Stomach (tissue), 4 donors: Measurements from ENCODE around the gene LPAR1.

Experiments
- EP300 ChIP-seq: sonication (generic); formaldehyde crosslinking; IDR thresholded peaks from one replicate; pipeline ENCODE4 v1.6.1; 2017; ENCODE audit warnings: antibody characterized with exemption
- POLR2A ChIP-seq, 4 donors: fragments of 450-650 bp; IDR thresholded peaks; one replicate each; pipeline ENCODE4 v1.6.1; 2016; ENCODE audit warnings: antibody characterized with exemption in 4 of 4, control low read depth in 2 of 4, mild to moderate bottlenecking in 1 of 4, moderate library complexity in 1 of 4
- TF ChIP-seq, protein P1 (sequence below), 7 experiments: fragments of 450-650 bp in 4 of 7; fragments of 200-600 bp in 3 of 7; sonication (generic) in 3 of 7; IDR thresholded peaks; one replicate each; pipeline ENCODE4 v1.5.1; 2016 to 2019; ENCODE audit warnings: antibody characterized with exemption in 7 of 7, control low read depth in 2 of 7, mild to moderate bottlenecking in 1 of 7

DNA sequence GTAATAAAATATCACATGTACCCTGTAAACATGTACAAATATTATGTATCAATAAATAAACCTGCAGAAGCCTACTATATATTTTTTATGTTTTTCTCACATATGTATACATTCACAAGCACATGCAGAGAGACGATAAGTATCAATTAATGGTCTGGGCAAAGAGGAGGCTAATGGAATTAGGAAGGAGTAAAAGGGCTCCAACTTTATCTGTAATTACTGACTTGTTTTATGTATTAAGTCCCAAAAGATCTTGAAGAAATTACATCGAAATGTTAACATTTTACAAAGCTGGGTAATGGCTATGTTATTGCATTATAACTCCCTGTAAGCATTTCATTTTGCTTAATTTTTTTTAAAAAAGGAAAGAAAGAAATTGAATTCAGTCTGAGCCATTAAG lies 78.0 kb downstream of the LPAR1 start:
- TF ChIP-seq POLR2A (IDR thresholded peaks at IDR 0.05) = no peak
- TF ChIP-seq, protein P1, sequence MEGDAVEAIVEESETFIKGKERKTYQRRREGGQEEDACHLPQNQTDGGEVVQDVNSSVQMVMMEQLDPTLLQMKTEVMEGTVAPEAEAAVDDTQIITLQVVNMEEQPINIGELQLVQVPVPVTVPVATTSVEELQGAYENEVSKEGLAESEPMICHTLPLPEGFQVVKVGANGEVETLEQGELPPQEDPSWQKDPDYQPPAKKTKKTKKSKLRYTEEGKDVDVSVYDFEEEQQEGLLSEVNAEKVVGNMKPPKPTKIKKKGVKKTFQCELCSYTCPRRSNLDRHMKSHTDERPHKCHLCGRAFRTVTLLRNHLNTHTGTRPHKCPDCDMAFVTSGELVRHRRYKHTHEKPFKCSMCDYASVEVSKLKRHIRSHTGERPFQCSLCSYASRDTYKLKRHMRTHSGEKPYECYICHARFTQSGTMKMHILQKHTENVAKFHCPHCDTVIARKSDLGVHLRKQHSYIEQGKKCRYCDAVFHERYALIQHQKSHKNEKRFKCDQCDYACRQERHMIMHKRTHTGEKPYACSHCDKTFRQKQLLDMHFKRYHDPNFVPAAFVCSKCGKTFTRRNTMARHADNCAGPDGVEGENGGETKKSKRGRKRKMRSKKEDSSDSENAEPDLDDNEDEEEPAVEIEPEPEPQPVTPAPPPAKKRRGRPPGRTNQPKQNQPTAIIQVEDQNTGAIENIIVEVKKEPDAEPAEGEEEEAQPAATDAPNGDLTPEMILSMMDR (IDR thresholded peaks at IDR 0.05) = no peak
- TF ChIP-seq EP300 = no peak
